C4-2B (cell line): ENCODE measurements around the gene USP32.

ENCODE experiments used
- CTCF ChIP-seq: fragments of 450-650 bp; conservative IDR thresholded peaks from 2 replicates; pipeline ENCODE4 v1.5.1; 2017; ENCODE audit warnings: mild to moderate bottlenecking
- ZFX ChIP-seq: fragments of 450-650 bp; IDR thresholded peaks from 2 replicates; pipeline ENCODE4 v1.6.1; 2017

- TF ChIP-seq CTCF (no peak), ZFX (no peak)
These were observed 80.7 kb downstream of the USP32 start for GRCh38 chr17:60311186-60311585.
